ENCODE data around the gene AQP12B. TPM values are rescaled to one million over a fixed set of nuclear protein-coding genes. Genes with fewer than 3 reads are reported as not detected.

The AQP12B gene
- total RNA-seq, 1 donor from 2014 or later = not detected

DNA sequence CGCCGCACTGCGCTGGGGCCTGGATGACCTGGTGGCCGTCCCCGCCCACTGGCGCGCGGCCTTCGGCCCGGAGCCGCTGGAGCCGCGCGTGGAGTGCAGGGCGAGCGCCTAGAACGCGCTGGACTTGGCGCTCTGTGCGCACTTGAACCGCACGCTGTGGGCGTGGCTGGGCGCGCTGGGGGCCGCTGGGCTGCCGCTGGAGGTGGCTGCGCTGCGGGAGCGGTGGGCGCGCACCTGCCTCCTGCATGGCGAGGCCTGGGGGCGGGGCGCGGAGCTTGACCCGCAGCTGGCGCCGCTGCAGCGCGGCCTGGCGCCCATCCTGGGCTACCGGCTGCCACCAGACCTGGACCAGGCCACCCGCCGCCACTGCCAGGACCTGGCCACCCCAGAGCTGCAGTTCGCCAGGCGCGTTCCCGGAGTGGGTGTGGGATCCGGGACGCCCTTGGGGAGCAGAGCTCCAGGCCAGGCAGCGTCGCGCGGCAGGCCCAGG lies 9.9 kb downstream of the AQP12B start:
- H3K4me3 Mint-ChIP-seq (ENCODE audit: unreplicated experiment) = no peak overlapping the region

DNA sequence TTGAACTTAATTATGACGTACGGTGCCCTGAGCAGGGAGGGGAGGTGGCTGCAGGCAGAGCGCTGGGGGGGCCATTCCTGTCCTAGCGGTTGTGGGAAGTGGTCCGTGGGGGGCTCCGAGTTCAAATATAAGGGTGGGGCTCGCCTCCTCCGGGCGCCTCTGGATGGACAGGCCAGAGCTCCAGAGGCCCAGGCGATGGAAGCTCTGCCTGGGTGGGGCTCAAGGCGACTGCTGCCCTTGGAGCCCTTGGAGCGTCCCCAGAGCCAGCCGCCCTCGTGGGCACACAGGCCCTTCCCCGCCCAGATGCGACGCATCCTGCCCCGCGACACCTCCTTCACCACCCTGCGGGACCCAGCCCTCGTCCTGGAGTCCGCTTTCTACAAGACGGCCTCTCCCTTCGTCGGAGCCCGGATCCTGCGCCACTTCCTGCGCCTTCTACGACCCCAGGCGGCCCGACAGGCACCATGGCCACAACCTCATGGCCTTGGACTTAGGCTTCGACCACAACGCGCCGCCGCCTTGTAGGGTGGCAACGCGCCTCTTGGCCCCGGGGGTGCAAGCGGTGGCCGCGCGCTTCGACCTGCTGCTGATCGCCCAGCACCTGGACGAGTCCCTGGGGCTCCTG lies 10.5 kb downstream of the AQP12B start:
- peaks cover 9% of the 10 kb centered on the region for H3K27me3 Mint-ChIP-seq (ENCODE audit: unreplicated experiment)
- H3K4me1 Mint-ChIP-seq (ENCODE audit: low read depth, unreplicated experiment) = no peaks in the 10 kb centered on the region
- no peak overlapping the region for H3K27ac Mint-ChIP-seq (ENCODE audit: unreplicated experiment)
- H3K36me3 Mint-ChIP-seq (ENCODE audit: unreplicated experiment) = no peaks in the 10 kb centered on the region
- no peak for DNase-seq
- H3K9me3 Mint-ChIP-seq (ENCODE audit: unreplicated experiment) = no peaks in the 10 kb centered on the region
- no peak overlapping the region for H3K4me3 Mint-ChIP-seq (ENCODE audit: unreplicated experiment)
- TF ChIP-seq, protein P1, sequence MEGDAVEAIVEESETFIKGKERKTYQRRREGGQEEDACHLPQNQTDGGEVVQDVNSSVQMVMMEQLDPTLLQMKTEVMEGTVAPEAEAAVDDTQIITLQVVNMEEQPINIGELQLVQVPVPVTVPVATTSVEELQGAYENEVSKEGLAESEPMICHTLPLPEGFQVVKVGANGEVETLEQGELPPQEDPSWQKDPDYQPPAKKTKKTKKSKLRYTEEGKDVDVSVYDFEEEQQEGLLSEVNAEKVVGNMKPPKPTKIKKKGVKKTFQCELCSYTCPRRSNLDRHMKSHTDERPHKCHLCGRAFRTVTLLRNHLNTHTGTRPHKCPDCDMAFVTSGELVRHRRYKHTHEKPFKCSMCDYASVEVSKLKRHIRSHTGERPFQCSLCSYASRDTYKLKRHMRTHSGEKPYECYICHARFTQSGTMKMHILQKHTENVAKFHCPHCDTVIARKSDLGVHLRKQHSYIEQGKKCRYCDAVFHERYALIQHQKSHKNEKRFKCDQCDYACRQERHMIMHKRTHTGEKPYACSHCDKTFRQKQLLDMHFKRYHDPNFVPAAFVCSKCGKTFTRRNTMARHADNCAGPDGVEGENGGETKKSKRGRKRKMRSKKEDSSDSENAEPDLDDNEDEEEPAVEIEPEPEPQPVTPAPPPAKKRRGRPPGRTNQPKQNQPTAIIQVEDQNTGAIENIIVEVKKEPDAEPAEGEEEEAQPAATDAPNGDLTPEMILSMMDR (IDR thresholded peaks at IDR 0.05; ENCODE audit: partially characterized antibody, unreplicated experiment) = no peak

More for the DNA sequence above, 9.9 kb downstream of the AQP12B start:
- H3K9me3 Mint-ChIP-seq (ENCODE audit: unreplicated experiment) = no peaks in the 10 kb centered on the region
- TF ChIP-seq, protein P1 (IDR thresholded peaks at IDR 0.05; ENCODE audit: partially characterized antibody, unreplicated experiment) = no peak
- H3K27ac Mint-ChIP-seq (ENCODE audit: unreplicated experiment) = no peak overlapping the region
- H3K36me3 Mint-ChIP-seq (ENCODE audit: unreplicated experiment) = no peaks in the 10 kb centered on the region
- H3K27me3 Mint-ChIP-seq (ENCODE audit: unreplicated experiment) = peaks cover 9% of the 10 kb centered on the region
- no peak for DNase-seq
- no peaks in the 10 kb centered on the region for H3K4me1 Mint-ChIP-seq (ENCODE audit: low read depth, unreplicated experiment)

DNA sequence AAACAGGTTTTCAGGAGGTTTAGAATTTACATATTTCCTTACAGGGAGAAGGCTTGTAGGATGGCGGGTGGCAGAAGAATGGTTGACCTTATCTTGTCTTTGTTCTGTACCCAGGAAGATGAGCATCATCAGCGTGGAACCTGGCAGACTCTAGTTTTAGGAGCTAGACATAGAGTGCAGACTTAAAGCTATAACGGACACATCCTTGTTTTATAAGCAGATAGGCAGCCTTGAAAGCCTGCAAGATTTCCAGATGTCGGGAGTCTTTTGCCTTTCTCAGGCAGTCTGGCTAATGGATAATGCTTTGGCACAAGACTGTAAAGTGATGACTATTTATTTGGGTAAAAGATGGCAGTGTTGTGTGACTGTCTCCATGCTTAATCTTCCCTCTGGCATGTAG lies 11.7 kb downstream of the AQP12B start:
- Mint-ChIP-seq H3K36me3 (ENCODE audit: unreplicated experiment) (no peaks in the 10 kb centered on the region), H3K4me3 (ENCODE audit: unreplicated experiment) (no peak overlapping the region), H3K27me3 (ENCODE audit: unreplicated experiment) (peaks cover 9% of the 10 kb centered on the region), H3K4me1 (ENCODE audit: low read depth, unreplicated experiment) (no peaks in the 10 kb centered on the region), H3K9me3 (ENCODE audit: unreplicated experiment) (peaks cover 2% of the 10 kb centered on the region), H3K27ac (ENCODE audit: unreplicated experiment) (no peak overlapping the region)
- no peak for DNase-seq
- TF ChIP-seq, protein P1 (IDR thresholded peaks at IDR 0.05; ENCODE audit: partially characterized antibody, unreplicated experiment) = no peak

DNA sequence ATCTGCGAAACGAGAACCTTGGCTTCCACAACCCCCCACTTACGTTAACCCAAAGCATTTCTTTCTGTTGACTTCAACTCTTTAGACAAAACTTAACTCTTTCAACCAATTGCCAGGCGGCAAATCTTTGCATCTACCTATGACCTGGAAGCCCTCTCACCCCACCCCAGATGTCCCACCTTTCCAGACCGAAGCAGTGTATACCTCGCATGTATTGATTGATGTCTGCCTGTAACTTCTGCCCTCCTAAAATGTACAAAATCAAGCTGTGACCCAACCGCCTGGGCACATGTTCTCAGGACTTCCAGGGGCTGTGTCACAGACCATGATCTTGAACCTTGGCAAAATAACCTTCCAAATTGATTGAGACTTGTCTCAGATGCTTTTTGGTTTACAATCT lies 12.3 kb downstream of the AQP12B start:
- Mint-ChIP-seq H3K9me3 (ENCODE audit: unreplicated experiment) (peaks cover 2% of the 10 kb centered on the region), H3K4me3 (ENCODE audit: unreplicated experiment) (no peak overlapping the region), H3K27ac (ENCODE audit: unreplicated experiment) (no peak overlapping the region), H3K36me3 (ENCODE audit: unreplicated experiment) (no peaks in the 10 kb centered on the region), H3K27me3 (ENCODE audit: unreplicated experiment) (peaks cover 9% of the 10 kb centered on the region), H3K4me1 (ENCODE audit: low read depth, unreplicated experiment) (no peaks in the 10 kb centered on the region)
- TF ChIP-seq, protein P1 (IDR thresholded peaks at IDR 0.05; ENCODE audit: partially characterized antibody, unreplicated experiment) = no peak
- no peak for DNase-seq

DNA sequence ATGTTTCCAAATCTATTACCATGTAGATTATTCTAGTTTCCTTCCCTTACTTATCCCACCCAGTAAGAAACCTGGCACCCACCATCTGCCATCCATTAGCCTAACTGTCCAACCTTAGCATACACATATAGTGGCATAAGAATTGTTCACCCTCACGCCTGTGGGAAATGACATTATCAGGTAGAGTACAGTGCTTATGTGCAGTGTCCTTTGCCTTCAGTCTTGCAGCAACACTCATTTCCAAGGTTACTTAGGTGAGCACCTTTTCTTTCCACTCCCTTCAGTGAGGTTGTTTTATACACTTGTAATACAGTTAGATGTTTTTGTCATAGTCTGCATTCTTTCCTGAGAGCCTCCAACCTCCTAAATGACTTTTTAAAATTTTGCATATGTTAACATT lies 18.1 kb downstream of the AQP12B start:
- Mint-ChIP-seq H3K9me3 (ENCODE audit: unreplicated experiment) (peaks cover 4% of the 10 kb centered on the region), H3K27ac (ENCODE audit: unreplicated experiment) (no peak overlapping the region), H3K4me1 (ENCODE audit: low read depth, unreplicated experiment) (no peaks in the 10 kb centered on the region), H3K27me3 (ENCODE audit: unreplicated experiment) (peaks cover 2% of the 10 kb centered on the region), H3K4me3 (ENCODE audit: unreplicated experiment) (no peak overlapping the region), H3K36me3 (ENCODE audit: unreplicated experiment) (no peaks in the 10 kb centered on the region)
- TF ChIP-seq, protein P1 (IDR thresholded peaks at IDR 0.05; ENCODE audit: partially characterized antibody, unreplicated experiment) = no peak
- DNase-seq = no peak
